ENCODE results near the gene SLC22A13. TPM values are rescaled to one million over a fixed set of nuclear protein-coding genes. Genes with fewer than 3 reads are reported as not detected.

SLC22A13 gene
- total and polyA plus RNA-seq, 2 experiments from 2014 or later = 0.13 to 0.66 TPM

DNA sequence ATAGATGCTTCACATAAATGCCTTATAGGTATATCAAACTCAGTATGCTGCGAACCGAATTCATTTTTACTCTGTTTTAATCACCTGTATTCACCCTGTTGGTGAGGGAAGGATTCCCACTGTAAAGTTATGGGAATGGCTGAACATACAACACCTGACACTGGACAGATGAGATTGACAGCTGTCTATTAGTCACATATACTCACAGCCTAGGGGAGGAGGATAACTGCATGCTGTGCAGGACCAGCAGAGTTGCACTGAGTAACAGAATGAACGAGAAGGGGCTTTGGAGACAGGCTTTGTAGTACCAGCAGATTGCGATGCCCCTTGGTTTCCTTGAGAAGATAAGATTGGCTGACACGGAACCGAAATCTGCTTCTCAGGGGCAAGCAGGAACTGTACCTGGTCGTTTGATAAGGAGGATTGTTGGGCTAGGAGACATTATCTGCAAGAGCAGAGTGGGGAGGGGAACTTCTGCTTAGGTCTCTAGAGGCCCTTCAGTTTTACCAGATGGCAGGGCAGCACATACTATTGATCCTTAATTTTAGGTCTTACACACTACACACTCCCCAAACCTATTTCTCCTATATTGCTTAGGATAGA is 43.5 kb upstream of the SLC22A13 start (continued):
- TF ChIP-seq, protein P1, sequence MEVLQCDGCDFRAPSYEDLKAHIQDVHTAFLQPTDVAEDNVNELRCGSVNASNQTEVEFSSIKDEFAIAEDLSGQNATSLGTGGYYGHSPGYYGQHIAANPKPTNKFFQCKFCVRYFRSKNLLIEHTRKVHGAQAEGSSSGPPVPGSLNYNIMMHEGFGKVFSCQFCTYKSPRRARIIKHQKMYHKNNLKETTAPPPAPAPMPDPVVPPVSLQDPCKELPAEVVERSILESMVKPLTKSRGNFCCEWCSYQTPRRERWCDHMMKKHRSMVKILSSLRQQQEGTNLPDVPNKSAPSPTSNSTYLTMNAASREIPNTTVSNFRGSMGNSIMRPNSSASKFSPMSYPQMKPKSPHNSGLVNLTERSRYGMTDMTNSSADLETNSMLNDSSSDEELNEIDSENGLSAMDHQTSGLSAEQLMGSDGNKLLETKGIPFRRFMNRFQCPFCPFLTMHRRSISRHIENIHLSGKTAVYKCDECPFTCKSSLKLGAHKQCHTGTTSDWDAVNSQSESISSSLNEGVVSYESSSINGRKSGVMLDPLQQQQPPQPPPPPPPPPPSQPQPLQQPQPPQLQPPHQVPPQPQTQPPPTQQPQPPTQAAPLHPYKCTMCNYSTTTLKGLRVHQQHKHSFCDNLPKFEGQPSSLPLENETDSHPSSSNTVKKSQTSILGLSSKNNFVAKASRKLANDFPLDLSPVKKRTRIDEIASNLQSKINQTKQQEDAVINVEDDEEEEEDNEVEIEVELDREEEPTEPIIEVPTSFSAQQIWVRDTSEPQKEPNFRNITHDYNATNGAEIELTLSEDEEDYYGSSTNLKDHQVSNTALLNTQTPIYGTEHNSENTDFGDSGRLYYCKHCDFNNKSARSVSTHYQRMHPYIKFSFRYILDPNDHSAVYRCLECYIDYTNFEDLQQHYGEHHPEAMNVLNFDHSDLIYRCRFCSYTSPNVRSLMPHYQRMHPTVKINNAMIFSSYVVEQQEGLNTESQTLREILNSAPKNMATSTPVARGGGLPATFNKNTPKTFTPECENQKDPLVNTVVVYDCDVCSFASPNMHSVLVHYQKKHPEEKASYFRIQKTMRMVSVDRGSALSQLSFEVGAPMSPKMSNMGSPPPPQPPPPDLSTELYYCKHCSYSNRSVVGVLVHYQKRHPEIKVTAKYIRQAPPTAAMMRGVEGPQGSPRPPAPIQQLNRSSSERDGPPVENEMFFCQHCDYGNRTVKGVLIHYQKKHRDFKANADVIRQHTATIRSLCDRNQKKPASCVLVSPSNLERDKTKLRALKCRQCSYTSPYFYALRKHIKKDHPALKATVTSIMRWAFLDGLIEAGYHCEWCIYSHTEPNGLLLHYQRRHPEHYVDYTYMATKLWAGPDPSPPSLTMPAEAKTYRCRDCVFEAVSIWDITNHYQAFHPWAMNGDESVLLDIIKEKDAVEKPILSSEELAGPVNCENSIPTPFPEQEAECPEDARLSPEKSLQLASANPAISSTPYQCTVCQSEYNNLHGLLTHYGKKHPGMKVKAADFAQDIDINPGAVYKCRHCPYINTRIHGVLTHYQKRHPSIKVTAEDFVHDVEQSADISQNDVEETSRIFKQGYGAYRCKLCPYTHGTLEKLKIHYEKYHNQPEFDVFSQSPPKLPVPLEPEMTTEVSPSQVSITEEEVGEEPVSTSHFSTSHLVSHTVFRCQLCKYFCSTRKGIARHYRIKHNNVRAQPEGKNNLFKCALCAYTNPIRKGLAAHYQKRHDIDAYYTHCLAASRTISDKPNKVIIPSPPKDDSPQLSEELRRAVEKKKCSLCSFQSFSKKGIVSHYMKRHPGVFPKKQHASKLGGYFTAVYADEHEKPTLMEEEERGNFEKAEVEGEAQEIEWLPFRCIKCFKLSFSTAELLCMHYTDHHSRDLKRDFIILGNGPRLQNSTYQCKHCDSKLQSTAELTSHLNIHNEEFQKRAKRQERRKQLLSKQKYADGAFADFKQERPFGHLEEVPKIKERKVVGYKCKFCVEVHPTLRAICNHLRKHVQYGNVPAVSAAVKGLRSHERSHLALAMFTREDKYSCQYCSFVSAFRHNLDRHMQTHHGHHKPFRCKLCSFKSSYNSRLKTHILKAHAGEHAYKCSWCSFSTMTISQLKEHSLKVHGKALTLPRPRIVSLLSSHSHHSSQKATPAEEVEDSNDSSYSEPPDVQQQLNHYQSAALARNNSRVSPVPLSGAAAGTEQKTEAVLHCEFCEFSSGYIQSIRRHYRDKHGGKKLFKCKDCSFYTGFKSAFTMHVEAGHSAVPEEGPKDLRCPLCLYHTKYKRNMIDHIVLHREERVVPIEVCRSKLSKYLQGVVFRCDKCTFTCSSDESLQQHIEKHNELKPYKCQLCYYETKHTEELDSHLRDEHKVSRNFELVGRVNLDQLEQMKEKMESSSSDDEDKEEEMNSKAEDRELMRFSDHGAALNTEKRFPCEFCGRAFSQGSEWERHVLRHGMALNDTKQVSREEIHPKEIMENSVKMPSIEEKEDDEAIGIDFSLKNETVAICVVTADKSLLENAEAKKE (CRISPR knock-in tag; IDR thresholded peaks at IDR 0.05) = no peak
- TF ChIP-seq CREB1 (CRISPR knock-in tag; IDR thresholded peaks at IDR 0.05; ENCODE audit: low read depth) (no peak), POLR2AphosphoS5 (IDR thresholded peaks at IDR 0.05; ENCODE audit: low read depth) (no peak), STAT1 (IDR thresholded peaks at IDR 0.05; ENCODE audit: unreplicated experiment) (no peak)

DNA sequence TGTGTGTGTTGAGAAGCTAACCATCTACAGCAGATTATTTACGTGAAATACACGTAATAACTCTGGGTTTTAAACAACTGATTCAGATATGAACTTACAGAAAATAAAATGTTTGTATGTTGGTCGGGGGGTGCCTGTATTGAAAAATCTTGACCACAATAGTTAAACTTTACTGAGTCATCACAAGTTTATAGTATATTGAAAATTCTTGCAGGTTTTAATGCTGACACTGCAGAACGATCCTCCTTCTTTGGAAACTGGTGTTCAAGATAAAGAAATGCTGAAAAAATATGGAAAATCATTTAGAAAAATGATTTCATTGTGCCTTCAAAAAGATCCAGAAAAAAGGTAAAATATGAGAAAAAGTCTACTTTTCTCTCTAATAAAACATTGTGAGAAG is 41.3 kb upstream of the SLC22A13 start:
- H3K36me3 Mint-ChIP-seq (ENCODE audit: low read depth) = peaks cover 15% of the 10 kb centered on the region; the same call in 2 of the 3 replicates
- Histone ChIP-seq H3K4me2 (no peak overlapping the region), H3K9me2 (ENCODE audit: insufficient read depth) (no peaks in the 10 kb centered on the region), H3K27ac (ENCODE audit: low read depth) (no peak overlapping the region), H4K20me1 (replicated peaks; ENCODE audit: insufficient read depth) (peaks cover 5% of the 10 kb centered on the region; the same call in 1 of the 2 replicates), H3K4me3 (no peak overlapping the region), H3F3A (replicated peaks; ENCODE audit: low read depth) (no peaks in the 10 kb centered on the region), H3K27me3 (ENCODE audit: insufficient read depth) (no peaks in the 10 kb centered on the region), H2AFZ (no peak overlapping the region), H3K4me1 (ENCODE audit: insufficient read depth) (no peaks in the 10 kb centered on the region), H3K79me2 (replicated peaks; ENCODE audit: insufficient read depth) (peaks cover 3% of the 10 kb centered on the region; the same call in 1 of the 2 replicates), H3K36me3 (ENCODE audit: insufficient read depth) (no peaks in the 10 kb centered on the region; the same call in 1 of the 2 replicates)
- H3K9me3 Mint-ChIP-seq = no peaks in the 10 kb centered on the region
- no peak overlapping the region for H3K4me3 Mint-ChIP-seq
- DNase-seq (ENCODE audit: low spot score) (no peak), ATAC-seq (no peak)
- H3K27ac Mint-ChIP-seq = no peak overlapping the region; the same call in 1 of the 2 replicates
- no peaks in the 10 kb centered on the region for H3K4me1 Mint-ChIP-seq
- H3K27me3 Mint-ChIP-seq (ENCODE audit: insufficient read depth, low read depth, poor library complexity) = no peaks in the 10 kb centered on the region
- TF ChIP-seq ZNF331 (CRISPR knock-in tag; IDR thresholded peaks at IDR 0.05; ENCODE audit: low read depth) = no peak
- TF ChIP-seq EZH2 (IDR thresholded peaks at IDR 0.05; ENCODE audit: low read depth, unreplicated experiment) = no peak
- TF ChIP-seq, protein P2, sequence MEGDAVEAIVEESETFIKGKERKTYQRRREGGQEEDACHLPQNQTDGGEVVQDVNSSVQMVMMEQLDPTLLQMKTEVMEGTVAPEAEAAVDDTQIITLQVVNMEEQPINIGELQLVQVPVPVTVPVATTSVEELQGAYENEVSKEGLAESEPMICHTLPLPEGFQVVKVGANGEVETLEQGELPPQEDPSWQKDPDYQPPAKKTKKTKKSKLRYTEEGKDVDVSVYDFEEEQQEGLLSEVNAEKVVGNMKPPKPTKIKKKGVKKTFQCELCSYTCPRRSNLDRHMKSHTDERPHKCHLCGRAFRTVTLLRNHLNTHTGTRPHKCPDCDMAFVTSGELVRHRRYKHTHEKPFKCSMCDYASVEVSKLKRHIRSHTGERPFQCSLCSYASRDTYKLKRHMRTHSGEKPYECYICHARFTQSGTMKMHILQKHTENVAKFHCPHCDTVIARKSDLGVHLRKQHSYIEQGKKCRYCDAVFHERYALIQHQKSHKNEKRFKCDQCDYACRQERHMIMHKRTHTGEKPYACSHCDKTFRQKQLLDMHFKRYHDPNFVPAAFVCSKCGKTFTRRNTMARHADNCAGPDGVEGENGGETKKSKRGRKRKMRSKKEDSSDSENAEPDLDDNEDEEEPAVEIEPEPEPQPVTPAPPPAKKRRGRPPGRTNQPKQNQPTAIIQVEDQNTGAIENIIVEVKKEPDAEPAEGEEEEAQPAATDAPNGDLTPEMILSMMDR (conservative IDR thresholded peaks at IDR 0.05; ENCODE audit: low read depth in 2 of 2) = no peak
- TF ChIP-seq EZH2phosphoT487 (IDR thresholded peaks at IDR 0.05; ENCODE audit: unreplicated experiment) = no peak
- no peak for TF ChIP-seq CREB1 (CRISPR knock-in tag; IDR thresholded peaks at IDR 0.05; ENCODE audit: low read depth)
- TF ChIP-seq, protein P3, sequence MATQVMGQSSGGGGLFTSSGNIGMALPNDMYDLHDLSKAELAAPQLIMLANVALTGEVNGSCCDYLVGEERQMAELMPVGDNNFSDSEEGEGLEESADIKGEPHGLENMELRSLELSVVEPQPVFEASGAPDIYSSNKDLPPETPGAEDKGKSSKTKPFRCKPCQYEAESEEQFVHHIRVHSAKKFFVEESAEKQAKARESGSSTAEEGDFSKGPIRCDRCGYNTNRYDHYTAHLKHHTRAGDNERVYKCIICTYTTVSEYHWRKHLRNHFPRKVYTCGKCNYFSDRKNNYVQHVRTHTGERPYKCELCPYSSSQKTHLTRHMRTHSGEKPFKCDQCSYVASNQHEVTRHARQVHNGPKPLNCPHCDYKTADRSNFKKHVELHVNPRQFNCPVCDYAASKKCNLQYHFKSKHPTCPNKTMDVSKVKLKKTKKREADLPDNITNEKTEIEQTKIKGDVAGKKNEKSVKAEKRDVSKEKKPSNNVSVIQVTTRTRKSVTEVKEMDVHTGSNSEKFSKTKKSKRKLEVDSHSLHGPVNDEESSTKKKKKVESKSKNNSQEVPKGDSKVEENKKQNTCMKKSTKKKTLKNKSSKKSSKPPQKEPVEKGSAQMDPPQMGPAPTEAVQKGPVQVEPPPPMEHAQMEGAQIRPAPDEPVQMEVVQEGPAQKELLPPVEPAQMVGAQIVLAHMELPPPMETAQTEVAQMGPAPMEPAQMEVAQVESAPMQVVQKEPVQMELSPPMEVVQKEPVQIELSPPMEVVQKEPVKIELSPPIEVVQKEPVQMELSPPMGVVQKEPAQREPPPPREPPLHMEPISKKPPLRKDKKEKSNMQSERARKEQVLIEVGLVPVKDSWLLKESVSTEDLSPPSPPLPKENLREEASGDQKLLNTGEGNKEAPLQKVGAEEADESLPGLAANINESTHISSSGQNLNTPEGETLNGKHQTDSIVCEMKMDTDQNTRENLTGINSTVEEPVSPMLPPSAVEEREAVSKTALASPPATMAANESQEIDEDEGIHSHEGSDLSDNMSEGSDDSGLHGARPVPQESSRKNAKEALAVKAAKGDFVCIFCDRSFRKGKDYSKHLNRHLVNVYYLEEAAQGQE (IDR thresholded peaks at IDR 0.05; ENCODE audit: unreplicated experiment) = no peak
- TF ChIP-seq JUNB (IDR thresholded peaks at IDR 0.05; ENCODE audit: unreplicated experiment) = no peak
- no peak for TF ChIP-seq STAT1 (IDR thresholded peaks at IDR 0.05; ENCODE audit: unreplicated experiment)
